ENCODE data around the gene TMEM190.

Gene TMEM190

DNA sequence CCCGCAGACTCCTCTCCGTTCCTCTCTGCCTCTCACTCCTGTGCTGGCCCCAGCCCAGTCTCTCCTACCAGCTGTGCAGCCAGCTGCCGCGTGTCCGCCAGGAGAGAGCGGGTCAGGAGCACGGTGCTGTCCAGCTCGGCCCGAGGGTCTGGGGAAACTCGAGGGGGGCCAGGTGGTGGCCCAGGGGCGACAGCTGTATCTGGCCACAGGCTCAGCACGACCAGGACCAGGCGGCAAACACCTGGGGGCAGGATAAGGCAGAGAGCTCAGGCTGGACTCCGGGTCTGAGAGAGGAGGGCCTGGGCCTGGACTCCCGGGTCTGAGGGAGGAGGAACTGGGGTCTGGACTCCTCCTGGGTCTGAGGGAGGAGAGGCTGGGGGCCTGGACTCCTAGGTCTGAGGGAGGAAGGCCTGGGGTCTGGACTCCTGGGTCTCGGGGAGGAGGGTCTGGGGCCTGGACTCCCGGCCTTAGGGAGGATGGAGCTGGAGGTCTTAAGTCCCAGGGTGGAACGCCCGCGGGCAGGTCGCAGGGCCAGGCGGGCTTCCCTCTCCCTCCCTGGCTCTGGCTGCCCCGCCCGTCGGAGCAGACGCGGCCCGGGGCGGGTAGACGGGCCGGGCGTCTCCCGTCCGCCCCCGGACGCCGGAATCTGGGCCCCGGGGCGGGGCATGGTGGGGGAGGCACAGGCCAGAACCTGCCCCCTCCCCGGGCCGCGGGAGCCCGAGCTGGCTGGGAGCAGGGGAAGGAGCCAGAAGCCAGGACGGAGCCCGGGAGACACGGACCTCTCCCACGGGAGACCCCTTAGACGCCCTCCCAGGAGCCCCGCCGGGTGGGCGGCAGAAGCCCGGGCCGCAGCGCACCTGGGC, 7.7 kb upstream of the TMEM190 start:
- TF ChIP-seq EP300 (IDR thresholded peaks at IDR 0.05; ENCODE audit: borderline replicate concordance): no peak
- peak; percentile 90 for TF ChIP-seq EGR1 (IDR thresholded peaks at IDR 0.05)
- no peak for TF ChIP-seq RAD21 (IDR thresholded peaks at IDR 0.05; ENCODE audit: low read depth)

DNA sequence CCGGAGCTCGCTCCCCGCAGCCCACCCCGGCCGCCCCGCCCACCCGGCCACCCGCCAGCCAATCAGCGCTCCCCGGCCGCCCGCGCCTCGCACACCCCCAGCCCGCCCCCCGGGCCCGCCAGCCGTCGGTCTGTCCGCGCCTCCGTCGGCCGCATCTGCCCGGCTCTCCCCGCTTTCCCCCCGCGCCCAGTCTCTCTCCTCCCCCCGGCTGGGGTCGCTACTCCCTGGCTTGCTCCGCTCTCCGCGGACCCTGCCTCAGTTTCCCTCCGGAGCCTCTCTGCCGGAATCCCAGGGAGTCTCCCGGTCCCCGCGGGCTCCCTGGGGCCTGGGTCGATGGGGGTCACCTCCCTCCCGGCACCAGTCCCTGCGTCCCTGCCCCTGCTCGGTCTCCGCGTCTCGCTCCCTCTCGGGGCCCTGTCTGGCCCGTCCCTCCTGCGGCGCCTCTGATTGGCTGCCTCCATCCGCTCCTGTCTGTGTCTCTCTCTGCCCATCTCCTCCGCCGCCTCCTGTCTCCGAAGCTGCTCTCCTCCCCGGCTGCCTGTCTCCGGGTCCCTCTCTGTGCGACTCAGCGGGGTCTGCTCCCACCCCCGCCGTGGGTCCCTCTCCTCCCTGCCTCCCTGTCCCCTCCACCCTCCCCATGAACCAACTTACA, 6.8 kb upstream of the TMEM190 start:
- peak; percentile 71; the same call in 1 of the 2 replicates for TF ChIP-seq ZBTB7A (IDR thresholded peaks at IDR 0.05; ENCODE audit: low read depth)
- TF ChIP-seq RAD21 (IDR thresholded peaks at IDR 0.05; ENCODE audit: low read depth): no peak

DNA sequence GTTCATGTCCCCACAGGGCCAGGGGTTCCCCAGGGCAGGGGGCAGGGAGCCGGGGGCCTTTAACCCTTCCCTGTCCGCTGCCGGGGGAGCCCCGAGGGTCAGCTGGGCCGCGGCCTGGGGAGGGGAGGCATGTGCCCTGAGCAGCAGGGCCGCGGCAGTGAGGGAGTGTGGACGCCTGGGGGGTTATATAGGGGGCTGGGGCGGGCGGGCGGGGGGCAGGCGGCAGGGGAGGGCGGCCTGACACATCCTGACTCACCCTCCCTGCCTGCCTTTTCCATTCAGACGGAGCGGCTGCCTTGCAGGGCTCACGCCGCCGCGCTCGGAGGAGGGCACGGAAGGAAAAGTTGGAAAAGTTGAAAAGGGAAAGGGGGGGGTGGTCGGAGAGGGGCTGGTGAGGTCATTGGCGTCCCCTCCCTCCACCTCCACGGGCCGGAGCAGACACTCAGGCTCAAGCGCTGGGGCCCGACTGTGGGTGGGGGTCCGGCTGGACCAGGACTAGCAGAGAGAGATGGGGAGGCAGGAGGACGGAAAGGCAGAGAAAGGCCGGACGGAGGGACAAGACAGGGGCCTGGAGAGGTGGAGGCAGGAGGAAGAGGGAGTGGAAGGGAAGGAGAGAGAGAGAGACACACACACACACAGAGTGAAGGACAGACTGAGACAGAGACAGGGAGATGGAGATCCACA, 6.2 kb upstream of the TMEM190 start, which contains the start of gene IL11:
Gene IL11, minus strand, starts transcription at position 159 of the 684 bp plus-strand sequence. Its CDS starts 153 bp downstream, at position 6.
- TF ChIP-seq, protein P1, sequence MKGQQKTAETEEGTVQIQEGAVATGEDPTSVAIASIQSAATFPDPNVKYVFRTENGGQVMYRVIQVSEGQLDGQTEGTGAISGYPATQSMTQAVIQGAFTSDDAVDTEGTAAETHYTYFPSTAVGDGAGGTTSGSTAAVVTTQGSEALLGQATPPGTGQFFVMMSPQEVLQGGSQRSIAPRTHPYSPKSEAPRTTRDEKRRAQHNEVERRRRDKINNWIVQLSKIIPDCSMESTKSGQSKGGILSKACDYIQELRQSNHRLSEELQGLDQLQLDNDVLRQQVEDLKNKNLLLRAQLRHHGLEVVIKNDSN (IDR thresholded peaks at IDR 0.05): no peak
- no peak for TF ChIP-seq ZBTB7A (IDR thresholded peaks at IDR 0.05; ENCODE audit: low read depth)
- no peak for TF ChIP-seq EP300 (IDR thresholded peaks at IDR 0.05; ENCODE audit: borderline replicate concordance)
- TF ChIP-seq TEAD4 (IDR thresholded peaks at IDR 0.05): no peak
- no peak for TF ChIP-seq FOXM1 (IDR thresholded peaks at IDR 0.05; ENCODE audit: borderline replicate concordance, low read depth)
- TF ChIP-seq EGR1 (IDR thresholded peaks at IDR 0.05): no peak
- TF ChIP-seq CEBPB (IDR thresholded peaks at IDR 0.05): no peak
- TF ChIP-seq, protein P2, sequence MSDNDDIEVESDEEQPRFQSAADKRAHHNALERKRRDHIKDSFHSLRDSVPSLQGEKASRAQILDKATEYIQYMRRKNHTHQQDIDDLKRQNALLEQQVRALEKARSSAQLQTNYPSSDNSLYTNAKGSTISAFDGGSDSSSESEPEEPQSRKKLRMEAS (IDR thresholded peaks at IDR 0.05): no peak
- TF ChIP-seq RAD21 (IDR thresholded peaks at IDR 0.05; ENCODE audit: low read depth): no peak
- TF ChIP-seq CREB1 (IDR thresholded peaks at IDR 0.05; ENCODE audit: low read depth): no peak
- no peak for TF ChIP-seq NFIC (IDR thresholded peaks at IDR 0.05)
- no peak for TF ChIP-seq TCF12 (IDR thresholded peaks at IDR 0.05; ENCODE audit: low read depth)
- TF ChIP-seq, protein P3, sequence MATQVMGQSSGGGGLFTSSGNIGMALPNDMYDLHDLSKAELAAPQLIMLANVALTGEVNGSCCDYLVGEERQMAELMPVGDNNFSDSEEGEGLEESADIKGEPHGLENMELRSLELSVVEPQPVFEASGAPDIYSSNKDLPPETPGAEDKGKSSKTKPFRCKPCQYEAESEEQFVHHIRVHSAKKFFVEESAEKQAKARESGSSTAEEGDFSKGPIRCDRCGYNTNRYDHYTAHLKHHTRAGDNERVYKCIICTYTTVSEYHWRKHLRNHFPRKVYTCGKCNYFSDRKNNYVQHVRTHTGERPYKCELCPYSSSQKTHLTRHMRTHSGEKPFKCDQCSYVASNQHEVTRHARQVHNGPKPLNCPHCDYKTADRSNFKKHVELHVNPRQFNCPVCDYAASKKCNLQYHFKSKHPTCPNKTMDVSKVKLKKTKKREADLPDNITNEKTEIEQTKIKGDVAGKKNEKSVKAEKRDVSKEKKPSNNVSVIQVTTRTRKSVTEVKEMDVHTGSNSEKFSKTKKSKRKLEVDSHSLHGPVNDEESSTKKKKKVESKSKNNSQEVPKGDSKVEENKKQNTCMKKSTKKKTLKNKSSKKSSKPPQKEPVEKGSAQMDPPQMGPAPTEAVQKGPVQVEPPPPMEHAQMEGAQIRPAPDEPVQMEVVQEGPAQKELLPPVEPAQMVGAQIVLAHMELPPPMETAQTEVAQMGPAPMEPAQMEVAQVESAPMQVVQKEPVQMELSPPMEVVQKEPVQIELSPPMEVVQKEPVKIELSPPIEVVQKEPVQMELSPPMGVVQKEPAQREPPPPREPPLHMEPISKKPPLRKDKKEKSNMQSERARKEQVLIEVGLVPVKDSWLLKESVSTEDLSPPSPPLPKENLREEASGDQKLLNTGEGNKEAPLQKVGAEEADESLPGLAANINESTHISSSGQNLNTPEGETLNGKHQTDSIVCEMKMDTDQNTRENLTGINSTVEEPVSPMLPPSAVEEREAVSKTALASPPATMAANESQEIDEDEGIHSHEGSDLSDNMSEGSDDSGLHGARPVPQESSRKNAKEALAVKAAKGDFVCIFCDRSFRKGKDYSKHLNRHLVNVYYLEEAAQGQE (IDR thresholded peaks at IDR 0.05; ENCODE audit: low read depth): no peak
- TF ChIP-seq YY1 (IDR thresholded peaks at IDR 0.05; ENCODE audit: low read depth): no peak
- TF ChIP-seq TAF1 (IDR thresholded peaks at IDR 0.05; ENCODE audit: low read depth): no peak

DNA sequence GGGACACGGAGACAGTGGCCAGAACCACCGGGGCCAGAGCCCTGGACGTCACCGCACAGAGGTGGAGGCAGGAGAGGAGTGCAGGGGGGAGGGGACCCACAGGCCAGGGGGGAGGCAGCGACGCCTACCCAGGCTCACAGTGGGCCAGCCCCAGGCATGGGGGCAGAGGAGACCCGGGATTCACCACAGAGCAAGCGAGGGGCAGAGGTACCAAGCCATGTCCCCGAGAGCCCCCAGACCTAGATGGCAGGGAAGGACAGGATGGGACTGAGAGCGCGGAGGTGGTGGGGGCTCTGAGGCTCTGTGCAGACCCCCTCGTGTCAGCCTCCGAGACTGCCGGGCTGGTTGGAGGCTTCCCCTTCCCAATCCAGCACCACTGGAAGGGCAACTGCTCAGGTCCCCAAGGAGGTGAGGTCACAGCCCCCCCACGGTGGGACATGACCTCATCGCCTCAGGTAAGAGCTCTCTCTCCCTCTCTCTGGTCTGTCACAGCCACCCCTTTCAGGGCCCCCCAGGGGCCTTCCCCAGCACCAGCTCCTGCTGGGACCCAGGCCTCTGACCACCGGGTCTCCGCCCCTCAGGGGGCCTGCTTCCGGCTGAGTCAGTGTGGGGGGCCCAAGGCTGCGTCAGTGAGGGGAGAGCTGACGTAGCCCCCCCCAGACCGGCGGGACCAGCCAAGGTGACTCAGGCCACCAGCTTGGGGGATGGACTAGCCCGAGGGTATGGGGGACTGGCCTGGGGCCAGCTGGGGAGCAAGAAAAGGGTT, 4.1 kb upstream of the TMEM190 start:
- TF ChIP-seq FOXM1 (IDR thresholded peaks at IDR 0.05; ENCODE audit: borderline replicate concordance, low read depth) (no peak), TCF12 (IDR thresholded peaks at IDR 0.05; ENCODE audit: low read depth) (no peak), NFIC (IDR thresholded peaks at IDR 0.05) (peak; percentile 22; the same call in 1 of the 2 replicates), ZBTB7A (IDR thresholded peaks at IDR 0.05; ENCODE audit: low read depth) (peak; percentile 78), CREB1 (IDR thresholded peaks at IDR 0.05; ENCODE audit: low read depth) (0 out of 2 replicates have a peak, but pooled peaks have one; percentile 11)

DNA sequence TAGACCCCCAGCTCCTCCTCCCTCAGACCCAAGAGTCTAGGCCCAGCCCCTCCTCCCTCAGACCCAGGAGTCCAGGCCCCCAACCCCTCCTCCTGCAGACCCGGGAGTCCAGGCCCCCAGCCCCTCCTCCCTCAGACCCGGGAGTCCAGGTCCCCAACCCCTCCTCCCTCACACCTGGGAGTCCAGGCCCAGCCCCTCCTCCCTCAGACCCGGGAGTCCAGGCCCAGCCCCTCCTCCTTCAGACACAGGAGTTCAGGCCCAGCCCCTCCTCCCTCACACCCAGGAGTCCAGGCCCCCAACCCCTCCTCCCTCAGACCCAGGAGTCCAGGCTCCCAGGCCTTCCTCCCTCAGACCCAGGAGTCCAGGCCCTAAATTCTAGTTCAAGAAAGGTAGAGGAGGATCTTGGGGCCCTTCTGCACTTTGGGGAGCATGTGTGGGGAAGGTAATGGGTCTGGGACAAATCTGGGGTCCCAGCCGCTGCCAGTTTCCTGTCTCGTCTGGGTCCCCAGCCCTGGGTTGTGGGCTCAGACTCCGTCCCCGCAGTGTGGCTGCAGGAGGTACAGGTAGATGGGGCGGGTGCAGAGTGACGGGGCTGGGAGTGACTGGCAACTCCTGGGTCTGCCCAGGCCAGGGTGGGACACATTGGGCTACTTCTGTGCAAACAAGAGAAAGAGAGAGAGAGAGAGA, 3.2 kb upstream of the TMEM190 start:
- TF ChIP-seq, protein P1 (IDR thresholded peaks at IDR 0.05): no peak
- TF ChIP-seq ZBTB7A (IDR thresholded peaks at IDR 0.05; ENCODE audit: low read depth): 0 out of 2 replicates have a peak, but pooled peaks have one; percentile 25

DNA sequence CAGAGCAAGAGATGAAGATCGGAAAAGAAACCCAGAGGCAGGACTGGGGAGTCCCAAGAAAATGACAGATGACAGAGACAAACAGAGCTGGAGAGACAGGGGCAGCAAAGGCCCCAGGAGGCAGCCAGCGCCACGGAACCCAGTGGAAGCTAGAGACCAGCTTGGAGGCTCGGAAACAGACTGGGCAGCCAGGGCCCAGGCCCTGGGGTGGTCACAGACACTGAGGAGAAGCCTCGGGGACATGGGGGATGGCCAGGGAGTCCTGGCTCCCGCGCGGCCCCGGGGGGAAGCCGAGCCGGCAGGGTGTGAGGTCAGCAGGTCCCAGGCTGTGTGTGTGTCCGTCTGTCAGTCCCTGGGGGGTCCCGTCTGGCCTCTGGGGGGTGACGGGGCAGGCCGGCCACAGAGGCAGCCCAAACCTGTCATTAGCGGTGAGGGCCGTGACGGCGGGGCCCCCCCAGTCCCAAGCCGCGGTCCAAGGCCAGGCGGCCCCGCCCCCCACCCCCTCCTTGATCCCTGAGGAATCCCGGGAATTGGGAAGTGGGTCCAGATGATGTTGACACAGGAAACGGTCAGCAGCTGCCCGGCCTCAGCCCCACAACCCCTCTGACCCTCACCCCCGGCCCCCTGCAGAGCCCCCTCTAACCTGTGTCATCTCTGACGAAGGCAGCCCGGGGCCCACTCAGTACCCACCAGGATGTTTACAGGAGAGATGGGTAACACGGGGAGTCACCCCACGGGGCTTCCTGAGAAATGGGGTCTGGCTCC, 2.5 kb upstream of the TMEM190 start:
- TF ChIP-seq NFIC (IDR thresholded peaks at IDR 0.05) (no peak), CEBPB (IDR thresholded peaks at IDR 0.05) (no peak), EGR1 (IDR thresholded peaks at IDR 0.05) (no peak), ZBTB7A (IDR thresholded peaks at IDR 0.05; ENCODE audit: low read depth) (no peak), TEAD4 (IDR thresholded peaks at IDR 0.05) (no peak), YY1 (IDR thresholded peaks at IDR 0.05; ENCODE audit: low read depth) (no peak), FOXM1 (IDR thresholded peaks at IDR 0.05; ENCODE audit: borderline replicate concordance, low read depth) (no peak)
- TF ChIP-seq, protein P1 (IDR thresholded peaks at IDR 0.05): no peak
- TF ChIP-seq, protein P2 (IDR thresholded peaks at IDR 0.05): no peak
- TF ChIP-seq, protein P3 (IDR thresholded peaks at IDR 0.05; ENCODE audit: low read depth): no peak

Measured in Ishikawa (cell line).